ENCODE data around the gene DGLUCY.
"Not testable (repeated sequence)": the region's sequence is repeated elsewhere in the genome, so short reads cannot be mapped to it uniquely, and the experiment has no call there.

DGLUCY gene

DNA sequence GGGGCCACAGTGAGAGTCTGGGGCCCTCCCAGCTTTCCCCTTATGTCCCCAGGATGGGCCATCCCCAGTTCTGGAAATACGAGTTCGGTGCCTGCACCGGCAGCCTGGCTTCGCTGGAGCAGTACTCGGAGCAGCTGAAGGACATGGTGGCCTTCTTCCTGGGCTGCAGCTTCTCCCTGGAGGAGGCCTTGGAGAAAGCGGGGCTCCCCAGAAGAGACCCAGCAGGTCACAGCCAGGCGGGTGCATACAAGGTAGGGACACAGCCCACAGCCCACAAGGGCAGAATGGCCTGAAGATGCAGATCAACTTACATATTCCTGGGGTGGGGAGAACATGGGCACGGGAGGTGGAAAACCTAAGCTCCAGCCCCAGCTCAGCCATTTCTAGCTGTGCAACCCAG lies 56.1 kb downstream of the DGLUCY start:
- Histone ChIP-seq H3K4me3 (ENCODE audit: extremely low read depth, insufficient read depth, low read length, poor library complexity, severe bottlenecking) (no peak overlapping the region), H3K27ac (ENCODE audit: low read depth, low read length, severe bottlenecking) (no peak overlapping the region), H3K36me3 (ENCODE audit: control insufficient read depth, insufficient read depth, low read length) (no peaks in the 10 kb centered on the region), H3K4me1 (ENCODE audit: control insufficient read depth, insufficient read depth, low read length, poor library complexity, severe bottlenecking) (no peaks in the 10 kb centered on the region), H3K9me3 (ENCODE audit: control insufficient read depth, low read length) (no peaks in the 10 kb centered on the region)
- WGBS, 2 experiments (ENCODE audit: insufficient coverage in 2 of 2): 90 to 93% methylated on average over 7 to 8 of the region's 8 CpGs

DNA sequence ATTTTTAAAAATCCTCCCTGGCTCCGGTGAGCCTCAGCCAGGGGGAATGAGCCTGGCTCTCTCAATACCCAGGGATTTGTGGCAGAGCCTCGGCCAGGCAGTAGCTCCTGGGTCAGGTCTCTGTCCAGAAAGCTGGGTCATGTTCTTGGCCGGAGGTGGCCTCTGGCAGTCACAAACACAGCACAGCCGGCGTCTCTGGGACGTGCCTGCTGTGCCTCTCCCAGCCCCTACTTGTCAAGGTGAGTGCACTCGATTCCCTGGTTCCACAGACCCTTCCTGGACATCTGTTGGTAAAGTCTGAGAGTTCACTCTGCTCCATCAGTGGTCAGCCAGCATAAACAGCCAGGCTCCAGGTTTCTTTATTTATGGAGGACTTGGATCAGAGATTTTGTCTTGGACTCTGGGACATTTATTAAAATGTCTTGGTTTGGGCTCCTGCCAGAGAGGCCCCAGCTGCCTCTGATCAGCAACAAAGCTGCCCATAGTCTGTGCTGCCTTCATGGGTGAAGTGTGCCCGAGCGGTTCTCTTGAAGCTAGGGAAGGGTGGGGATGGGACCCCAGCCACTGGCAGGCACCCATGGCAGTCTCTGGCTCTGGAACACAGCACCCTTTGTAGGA lies 56.7 kb downstream of the DGLUCY start:
- Histone ChIP-seq H3K4me3 (ENCODE audit: extremely low read depth, insufficient read depth, low read length, poor library complexity, severe bottlenecking) (no peak overlapping the region), H3K9me3 (ENCODE audit: control insufficient read depth, low read length) (no peaks in the 10 kb centered on the region), H3K36me3 (ENCODE audit: control insufficient read depth, insufficient read depth, low read length) (no peaks in the 10 kb centered on the region), H3K4me1 (ENCODE audit: control insufficient read depth, insufficient read depth, low read length, poor library complexity, severe bottlenecking) (no peaks in the 10 kb centered on the region), H3K27ac (ENCODE audit: low read depth, low read length, severe bottlenecking) (no peak overlapping the region)
- WGBS, 2 experiments (ENCODE audit: insufficient coverage in 2 of 2): 94 to 97% methylated on average over 9 of the region's 9 CpGs

DNA sequence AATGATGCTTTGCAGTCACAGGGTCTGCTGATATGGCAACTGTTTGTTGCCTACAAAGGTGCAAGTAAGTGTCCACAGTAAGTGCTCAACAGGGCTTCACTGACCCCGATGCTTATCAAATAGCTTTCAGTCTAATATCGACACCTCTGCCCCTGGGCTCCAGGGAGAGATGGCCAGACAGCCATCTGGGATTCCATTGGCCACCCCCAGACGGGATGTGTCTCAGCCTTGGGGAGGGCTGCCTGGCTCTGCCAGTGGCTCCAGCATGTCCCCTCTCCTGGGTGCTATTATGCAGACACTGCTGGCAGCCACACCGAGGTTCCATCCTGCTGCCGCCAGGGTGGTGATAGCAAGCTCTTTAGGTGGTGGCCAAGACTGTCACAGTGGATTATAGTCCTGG lies 57.4 kb downstream of the DGLUCY start:
- no peaks in the 10 kb centered on the region for H3K9me3 ChIP-seq (ENCODE audit: control insufficient read depth, low read length)
- 88 to 97% methylated on average over 5 of the region's 5 CpGs for WGBS, 2 experiments (ENCODE audit: insufficient coverage in 2 of 2)
- no peaks in the 10 kb centered on the region for H3K4me1 ChIP-seq (ENCODE audit: control insufficient read depth, insufficient read depth, low read length, poor library complexity, severe bottlenecking)

DNA sequence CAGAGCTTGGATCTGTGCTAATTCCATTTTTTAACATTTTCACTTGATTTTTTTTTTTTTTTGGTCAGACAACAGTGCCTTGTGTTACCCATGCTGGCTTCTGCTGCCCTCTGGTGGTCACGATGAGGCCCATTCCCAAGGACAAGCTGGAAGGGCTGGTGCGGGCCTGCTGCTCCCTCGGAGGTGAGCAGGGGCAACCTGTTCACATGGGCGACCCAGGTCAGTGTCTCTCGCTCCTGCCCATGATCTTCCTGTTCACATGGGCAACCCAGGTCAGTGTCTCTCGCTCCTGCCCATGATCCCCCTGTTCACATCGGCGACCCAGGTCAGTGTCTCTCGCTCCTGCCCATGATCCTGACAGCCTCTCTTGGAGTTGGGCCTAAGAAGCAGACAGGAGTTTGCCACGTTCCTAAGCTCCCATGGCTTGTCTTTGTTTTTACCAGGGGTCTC lies 59.4 kb downstream of the DGLUCY start:
- no peaks in the 10 kb centered on the region for H3K9me3 ChIP-seq (ENCODE audit: control insufficient read depth, low read length)
- WGBS, 2 experiments (ENCODE audit: insufficient coverage in 2 of 2): 52 to 58% methylated on average over 9 of the region's 10 CpGs
- no peaks in the 10 kb centered on the region for H3K36me3 ChIP-seq (ENCODE audit: control insufficient read depth, insufficient read depth, low read length)
- no peaks in the 10 kb centered on the region for H3K4me1 ChIP-seq (ENCODE audit: control insufficient read depth, insufficient read depth, low read length, poor library complexity, severe bottlenecking)
- H3K4me3 ChIP-seq (ENCODE audit: extremely low read depth, insufficient read depth, low read length, poor library complexity, severe bottlenecking): no peak overlapping the region
- H3K27ac ChIP-seq (ENCODE audit: low read depth, low read length, severe bottlenecking): no peak overlapping the region

More for the DNA sequence above, 57.4 kb downstream of the DGLUCY start:
- Histone ChIP-seq H3K27ac (ENCODE audit: low read depth, low read length, severe bottlenecking) (no peak overlapping the region), H3K4me3 (ENCODE audit: extremely low read depth, insufficient read depth, low read length, poor library complexity, severe bottlenecking) (no peak overlapping the region), H3K36me3 (ENCODE audit: control insufficient read depth, insufficient read depth, low read length) (no peaks in the 10 kb centered on the region)

DNA sequence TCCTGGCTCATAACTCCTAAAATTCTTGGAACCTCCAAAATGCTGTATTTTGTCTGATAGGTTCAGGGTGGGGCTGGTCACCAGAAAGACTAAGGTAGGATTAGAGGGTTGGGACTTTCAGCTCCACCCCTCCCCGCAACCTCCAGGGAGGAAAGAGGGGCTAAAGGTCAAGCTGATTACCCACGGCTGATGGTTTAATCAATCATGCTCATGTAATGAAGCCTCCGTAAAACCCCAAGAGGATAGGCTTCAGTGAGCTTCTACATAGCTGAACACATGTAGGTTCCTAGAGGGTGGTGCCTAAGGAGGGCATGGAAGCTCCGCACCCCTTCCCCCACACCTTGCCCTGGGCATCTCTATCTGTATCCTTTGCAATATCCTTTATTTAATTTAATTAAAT lies 60.0 kb downstream of the DGLUCY start:
- Histone ChIP-seq H3K4me1 (ENCODE audit: control insufficient read depth, insufficient read depth, low read length, poor library complexity, severe bottlenecking) (no peaks in the 10 kb centered on the region), H3K27ac (ENCODE audit: low read depth, low read length, severe bottlenecking) (no peak overlapping the region), H3K36me3 (ENCODE audit: control insufficient read depth, insufficient read depth, low read length) (no peaks in the 10 kb centered on the region), H3K9me3 (ENCODE audit: control insufficient read depth, low read length) (no peaks in the 10 kb centered on the region), H3K4me3 (ENCODE audit: extremely low read depth, insufficient read depth, low read length, poor library complexity, severe bottlenecking) (no peak overlapping the region)
- 100% methylated on average over 1 of the region's 4 CpGs; no CpG with 5 or more reads in 1 of the 2 experiments for WGBS, 2 experiments (ENCODE audit: insufficient coverage in 2 of 2)

GRCh38 chr14:91175291-91176201 lies 61.7 kb downstream of the DGLUCY start:
- Histone ChIP-seq H3K4me3 (ENCODE audit: extremely low read depth, insufficient read depth, low read length, poor library complexity, severe bottlenecking) (no peak overlapping the region), H3K27ac (ENCODE audit: low read depth, low read length, severe bottlenecking) (no peak overlapping the region), H3K36me3 (ENCODE audit: control insufficient read depth, insufficient read depth, low read length) (no peaks in the 10 kb centered on the region), H3K4me1 (ENCODE audit: control insufficient read depth, insufficient read depth, low read length, poor library complexity, severe bottlenecking) (no peaks in the 10 kb centered on the region), H3K9me3 (ENCODE audit: control insufficient read depth, low read length) (no peaks in the 10 kb centered on the region)
- 96 to 98% methylated on average over 4 to 5 of the region's 10 CpGs for WGBS, 2 experiments (ENCODE audit: insufficient coverage in 2 of 2)

GRCh38 chr14:91177073-91178034 lies 63.5 kb downstream of the DGLUCY start:
- Histone ChIP-seq H3K4me1 (ENCODE audit: control insufficient read depth, insufficient read depth, low read length, poor library complexity, severe bottlenecking) (no peaks in the 10 kb centered on the region), H3K36me3 (ENCODE audit: control insufficient read depth, insufficient read depth, low read length) (no peaks in the 10 kb centered on the region), H3K9me3 (ENCODE audit: control insufficient read depth, low read length) (no peaks in the 10 kb centered on the region), H3K4me3 (ENCODE audit: extremely low read depth, insufficient read depth, low read length, poor library complexity, severe bottlenecking) (no peak overlapping the region), H3K27ac (ENCODE audit: low read depth, low read length, severe bottlenecking) (no peak overlapping the region)
- 65 to 67% methylated on average over 12 to 14 of the region's 16 CpGs for WGBS, 2 experiments (ENCODE audit: insufficient coverage in 2 of 2)

GRCh38 chr14:91180611-91181010 lies 66.7 kb downstream of the DGLUCY start:
- no peak overlapping the region for H3K4me3 ChIP-seq (ENCODE audit: extremely low read depth, insufficient read depth, low read length, poor library complexity, severe bottlenecking)
- 86% methylated on average over 1 of the region's 2 CpGs for whole genome bisulfite sequencing, 2 experiments (ENCODE audit: insufficient coverage in 2 of 2)
- H3K27ac ChIP-seq (ENCODE audit: low read depth, low read length, severe bottlenecking): no peak overlapping the region
- H3K4me1 ChIP-seq (ENCODE audit: control insufficient read depth, insufficient read depth, low read length, poor library complexity, severe bottlenecking): no peaks in the 10 kb centered on the region
- peaks cover 2% of the 10 kb centered on the region for H3K36me3 ChIP-seq (ENCODE audit: control insufficient read depth, insufficient read depth, low read length)
- no peaks in the 10 kb centered on the region for H3K9me3 ChIP-seq (ENCODE audit: control insufficient read depth, low read length)

DNA sequence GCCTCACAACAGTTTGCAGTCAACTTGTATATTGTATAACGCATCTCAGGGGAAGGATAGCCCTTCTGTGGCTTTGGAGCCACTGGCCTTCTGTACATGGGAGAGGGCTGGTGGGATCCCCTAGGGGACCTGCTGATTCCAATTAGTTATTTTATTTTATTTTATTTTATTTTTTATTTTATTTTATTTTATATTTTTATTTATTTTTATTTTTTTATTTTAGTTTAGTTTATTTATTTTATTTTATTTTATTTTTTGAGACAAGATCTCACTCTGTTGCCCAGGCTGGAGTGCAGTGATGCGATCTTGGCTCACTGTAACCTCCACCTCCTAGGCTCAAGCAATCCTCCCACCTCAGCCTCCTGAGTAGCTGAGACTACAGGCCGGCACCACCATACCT lies 68.9 kb downstream of the DGLUCY start:
- not testable (repeated sequence) for H3K4me1 ChIP-seq (ENCODE audit: control insufficient read depth, insufficient read depth, low read length, poor library complexity, severe bottlenecking); H3K27ac ChIP-seq (ENCODE audit: low read depth, low read length, severe bottlenecking); H3K36me3 ChIP-seq (ENCODE audit: control insufficient read depth, insufficient read depth, low read length); H3K9me3 ChIP-seq (ENCODE audit: control insufficient read depth, low read length); H3K4me3 ChIP-seq (ENCODE audit: extremely low read depth, insufficient read depth, low read length, poor library complexity, severe bottlenecking)
- 100% methylated on average over 1 of the region's 3 CpGs; no CpG with 5 or more reads in 1 of the 2 experiments for WGBS, 2 experiments (ENCODE audit: insufficient coverage in 2 of 2)

DNA sequence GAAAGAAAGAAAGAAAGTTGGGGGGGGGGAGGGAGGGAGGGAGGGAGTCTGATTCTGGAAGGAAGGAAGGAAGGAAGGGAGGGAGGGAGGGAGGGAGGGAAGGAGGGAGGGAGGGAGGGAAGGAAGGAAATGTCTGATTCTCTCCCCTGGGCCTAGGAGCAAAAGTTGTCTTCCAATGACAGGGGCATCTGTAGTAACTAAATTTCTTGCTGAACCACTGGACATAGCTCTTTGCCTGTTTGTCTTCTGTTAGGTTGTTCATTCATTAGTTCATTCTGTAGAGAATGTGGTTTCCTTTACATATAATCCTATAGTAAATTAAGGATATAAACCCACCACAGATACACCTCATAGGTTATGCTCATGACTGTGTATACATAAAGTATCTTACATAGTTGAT lies 70.7 kb downstream of the DGLUCY start:
- Histone ChIP-seq H3K4me1 (ENCODE audit: control insufficient read depth, insufficient read depth, low read length, poor library complexity, severe bottlenecking) (no peaks in the 10 kb centered on the region), H3K36me3 (ENCODE audit: control insufficient read depth, insufficient read depth, low read length) (peaks cover 2% of the 10 kb centered on the region)

More for the DNA sequence above, 70.7 kb downstream of the DGLUCY start:
- Histone ChIP-seq H3K27ac (ENCODE audit: low read depth, low read length, severe bottlenecking) (no peak overlapping the region), H3K9me3 (ENCODE audit: control insufficient read depth, low read length) (no peaks in the 10 kb centered on the region), H3K4me3 (ENCODE audit: extremely low read depth, insufficient read depth, low read length, poor library complexity, severe bottlenecking) (no peak overlapping the region)

Data from mesodermal cell (in vitro differentiated cells).